Thymus (tissue), 14 donors: ENCODE results near the gene RBP5. TPM values are rescaled to one million over a fixed set of nuclear protein-coding genes. Genes with fewer than 3 reads are reported as not detected.

Experiments
- DNase-seq, 9 donors: peaks; one replicate each; pipeline ENCODE4 v3.0.0-alpha.2; 2013; ENCODE audit warnings: low spot score in 9 of 9, low read depth in 6 of 9, missing footprints in 1 of 9
- H3K27ac ChIP-seq, 2 donors: one replicate each; pipeline ENCODE4 v1.5.1; 2013; ENCODE audit warnings: control low read depth in 1 of 2, low read depth in 1 of 2, low read length in 1 of 2, mild to moderate bottlenecking in 1 of 2, moderate library complexity in 1 of 2
- H3K27me3 ChIP-seq, 2 donors: one replicate each; pipeline ENCODE4 v1.5.1; 2013; ENCODE audit warnings: low read length in 1 of 2; ENCODE audit not compliant: control insufficient read depth in 2 of 2, insufficient read depth in 1 of 2
- H3K36me3 ChIP-seq, 2 donors: one replicate each; pipeline ENCODE4 v1.5.1; 2013; ENCODE audit warnings: low read length in 1 of 2, mild to moderate bottlenecking in 1 of 2, moderate library complexity in 1 of 2; ENCODE audit not compliant: control insufficient read depth in 2 of 2, insufficient read depth in 2 of 2
- H3K4me1 ChIP-seq, 2 donors: one replicate each; pipeline ENCODE4 v1.5.1; 2013; ENCODE audit warnings: low read length in 2 of 2; ENCODE audit not compliant: control insufficient read depth in 2 of 2, insufficient read depth in 2 of 2
- H3K4me3 ChIP-seq, 2 donors: one replicate each; pipeline ENCODE4 v1.5.1; 2013; ENCODE audit warnings: low read length in 2 of 2, control low read depth in 1 of 2, mild to moderate bottlenecking in 1 of 2
- H3K9me3 ChIP-seq, 2 donors: one replicate each; pipeline ENCODE4 v1.5.1; 2013; ENCODE audit warnings: low read length in 1 of 2, mild to moderate bottlenecking in 1 of 2; ENCODE audit not compliant: control insufficient read depth in 2 of 2, insufficient read depth in 1 of 2
- WGBS: extraction: QIAGEN DNeasy Blood & Tissue Kit; methylation state at CpG from one replicate; pipeline ENCODE4 v1.1.7; 2013; 5-methylcytosine and 5-hydroxymethylcytosine counted together
- long read RNA-seq, 10 donors: transcript quantifications; one replicate each; lab custom pipeline, GENCODE V29; 2026
- polyA plus RNA-seq: library from polyadenylated mRNA; stranded (reverse); fragments of 200-250 nt; gene quantifications from one replicate; pipeline ENCODE4 v1.2.3, GENCODE V29; 2013
- total RNA-seq: library from RNA; stranded (reverse); fragments of 120-200 nt; gene quantifications from one replicate; pipeline ENCODE4 v1.2.4, GENCODE V29; 2013
- donor health status: healthy.

The RBP5 gene, protein sequence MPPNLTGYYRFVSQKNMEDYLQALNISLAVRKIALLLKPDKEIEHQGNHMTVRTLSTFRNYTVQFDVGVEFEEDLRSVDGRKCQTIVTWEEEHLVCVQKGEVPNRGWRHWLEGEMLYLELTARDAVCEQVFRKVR
- total RNA-seq = 19.4 TPM
- polyA plus RNA-seq = 12.0 TPM
- long read RNA-seq, donor 1, partial matches to known transcripts = 0 of 1 reads
- long read RNA-seq, donor 1, other reads (novel, unspliced or antisense) = 0 of 1 reads
- long read RNA-seq, donor 2 = 0 reads
- long read RNA-seq, donor 3, transcript RBP5-201 (4 exons, 1,012 nt) = major isoform, 10 of 15 reads
- long read RNA-seq, donor 3, partial matches to known transcripts = 0 of 15 reads
- long read RNA-seq, donor 3, other reads (novel, unspliced or antisense) = 0 of 15 reads
- long read RNA-seq, donor 4, partial matches to known transcripts = 118 of 123 reads
- long read RNA-seq, donor 4, other reads (novel, unspliced or antisense) = 0 of 123 reads
- long read RNA-seq, donor 5, transcript RBP5-202 (3 exons, 564 nt) = minor isoform, 6 of 16 reads
- long read RNA-seq, donor 5, transcript RBP5-201 (4 exons, 1,012 nt) = major isoform, 9 of 16 reads
- long read RNA-seq, donor 5, partial matches to known transcripts = 0 of 16 reads
- long read RNA-seq, donor 5, other reads (novel, unspliced or antisense) = 0 of 16 reads
- long read RNA-seq, donor 6, transcript RBP5-201 (4 exons, 1,012 nt) = major isoform, 14 of 16 reads
- long read RNA-seq, donor 6, partial matches to known transcripts = 0 of 16 reads
- long read RNA-seq, donor 6, other reads (novel, unspliced or antisense) = 0 of 16 reads
- long read RNA-seq, donor 7, transcript RBP5-201 (4 exons, 1,012 nt) = major isoform, 6 of 16 reads
- long read RNA-seq, donor 7, partial matches to known transcripts = 6 of 16 reads
- long read RNA-seq, donor 7, other reads (novel, unspliced or antisense) = 0 of 16 reads
- long read RNA-seq, donor 8, partial matches to known transcripts = 0 of 5 reads
- long read RNA-seq, donor 8, other reads (novel, unspliced or antisense) = 0 of 5 reads
- long read RNA-seq, donor 9, partial matches to known transcripts = 0 of 2 reads
- long read RNA-seq, donor 9, other reads (novel, unspliced or antisense) = 0 of 2 reads
- long read RNA-seq, donor 10, partial matches to known transcripts = 47 of 51 reads
- long read RNA-seq, donor 10, other reads (novel, unspliced or antisense) = 0 of 51 reads

DNA sequence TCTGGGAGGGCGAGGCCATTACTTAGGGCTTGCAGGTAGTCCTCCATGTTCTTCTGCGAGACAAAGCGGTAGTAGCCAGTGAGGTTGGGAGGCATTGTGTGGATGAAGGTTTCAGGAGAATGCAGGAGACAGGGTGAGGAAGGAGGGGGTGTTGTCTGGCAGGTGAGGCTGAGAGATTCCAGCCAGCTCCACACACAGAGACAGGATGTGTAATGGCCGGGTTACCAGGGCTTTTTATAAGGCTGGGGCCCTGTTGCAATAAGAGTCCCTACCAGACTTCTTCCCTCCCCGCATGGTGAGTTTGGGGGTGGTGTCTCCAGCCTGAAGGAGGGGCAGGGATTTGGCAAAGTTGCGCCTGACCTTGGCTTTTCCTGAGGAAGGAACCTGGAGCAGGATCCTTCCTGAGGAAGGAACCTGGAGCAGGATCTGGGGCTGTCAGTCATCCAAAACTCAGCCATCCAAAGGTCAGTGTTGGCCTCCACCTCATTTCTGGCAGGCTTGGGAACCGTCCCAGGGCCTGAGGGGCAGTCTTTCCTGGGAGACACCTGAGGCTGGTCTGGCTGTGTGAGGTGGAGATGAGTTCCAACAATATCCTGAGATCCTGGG is at the start of gene RBP5:
RBP5 (minus strand) TSS at position 209 of the 606 bp plus-strand sequence; CDS start at position 95, 114 bp downstream.
- Histone ChIP-seq H3K27me3 (peaks cover 0 to 12% of the 10 kb centered on the region in 2 donors), H3K9me3 (no peaks in the 10 kb centered on the region), H3K27ac (peak within 1 kb of the TSS; percentile 58 to 68), H3K4me3 (peak within 1 kb of the TSS; percentile 62 to 68), H3K36me3 (peaks cover 3 to 10% of the 10 kb centered on the region in 2 donors), H3K4me1 (peaks cover 12 to 46% of the 10 kb centered on the region in 2 donors)
- DNase-seq = no peak
- WGBS = 87% methylated on average over 7 of the region's 7 CpGs

DNA sequence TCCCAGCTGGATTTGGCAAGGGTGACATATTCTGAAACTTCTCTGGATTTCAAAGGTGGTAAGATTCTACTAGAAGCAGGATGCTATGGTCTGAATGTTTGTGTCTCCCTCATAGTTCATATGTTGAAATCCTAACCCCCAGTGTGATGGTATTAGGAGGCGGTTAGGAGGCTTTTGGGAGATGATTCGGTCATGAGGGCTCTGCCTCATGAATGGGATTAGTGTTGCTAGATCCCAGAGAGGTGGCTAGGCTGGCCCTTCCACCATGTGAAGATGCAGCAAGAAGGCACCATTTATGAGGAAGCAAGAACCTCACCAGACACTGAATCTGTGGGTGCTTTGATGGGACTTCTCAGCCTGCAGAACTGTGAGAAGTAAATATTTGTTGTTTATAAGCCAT is 49.8 kb upstream of the RBP5 start:
- DNase-seq = no peak
- WGBS = 98% methylated on average over 2 of the region's 2 CpGs
- H3K27me3 ChIP-seq = no peaks in the 10 kb centered on the region
- no peak overlapping the region for H3K4me3 ChIP-seq
- H3K4me1 ChIP-seq = no peaks in the 10 kb centered on the region
- H3K9me3 ChIP-seq = no peaks in the 10 kb centered on the region
- H3K36me3 ChIP-seq = no peaks in the 10 kb centered on the region
- no peak overlapping the region for H3K27ac ChIP-seq

DNA sequence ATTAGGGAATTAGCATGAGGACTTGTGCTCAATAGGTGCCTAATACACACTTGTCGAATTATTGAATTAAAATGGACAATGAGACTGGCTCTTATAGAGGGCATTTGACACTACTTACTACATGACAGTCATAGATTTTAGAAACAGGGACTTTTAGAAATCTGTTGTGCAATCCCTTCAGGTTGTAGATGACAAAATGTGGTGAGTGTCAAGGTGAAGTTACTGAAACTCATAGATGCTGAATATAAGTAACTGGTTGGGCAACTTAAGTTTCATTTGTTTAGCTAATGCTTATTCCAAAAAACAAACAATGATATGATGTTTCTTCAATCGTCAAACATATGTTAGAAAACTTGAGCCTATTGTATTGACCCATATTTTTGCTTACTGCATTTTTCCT is 47.9 kb upstream of the RBP5 start:
- H3K9me3 ChIP-seq = peaks cover 1 to 3% of the 10 kb centered on the region in 2 donors
- H3K36me3 ChIP-seq = no peaks in the 10 kb centered on the region

DNA sequence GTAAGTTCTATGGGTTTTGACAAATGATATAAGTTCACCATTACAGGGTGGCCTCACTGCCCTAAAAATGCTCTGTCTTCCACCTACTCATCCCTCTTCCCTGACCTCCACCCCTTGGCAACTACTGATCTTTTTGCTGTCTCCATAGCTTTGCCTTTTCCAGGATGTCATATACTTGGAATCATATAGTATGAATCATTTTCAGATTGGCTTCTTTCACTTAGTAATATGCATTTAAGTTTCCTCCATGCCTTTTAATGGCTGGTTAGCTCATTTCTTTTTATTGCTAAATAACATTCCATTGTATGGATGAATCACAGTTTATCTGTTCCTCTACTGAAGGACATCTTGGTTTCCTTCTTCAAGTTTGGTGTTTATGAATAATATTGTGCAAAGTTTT is 46.8 kb upstream of the RBP5 start:
- no peak overlapping the region for H3K27ac ChIP-seq
- no peak overlapping the region for H3K4me3 ChIP-seq
- H3K27me3 ChIP-seq = no peaks in the 10 kb centered on the region
- no peaks in the 10 kb centered on the region for H3K36me3 ChIP-seq
- H3K9me3 ChIP-seq = peaks cover 1 to 9% of the 10 kb centered on the region in 2 donors
- DNase-seq = no peak
- no peaks in the 10 kb centered on the region for H3K4me1 ChIP-seq

More for the DNA sequence above, 47.9 kb upstream of the RBP5 start:
- 90% methylated on average over 2 of the region's 2 CpGs for WGBS
- Histone ChIP-seq H3K27me3 (no peaks in the 10 kb centered on the region), H3K27ac (no peak overlapping the region), H3K4me1 (no peaks in the 10 kb centered on the region), H3K4me3 (no peak overlapping the region)
- DNase-seq = no peak

DNA sequence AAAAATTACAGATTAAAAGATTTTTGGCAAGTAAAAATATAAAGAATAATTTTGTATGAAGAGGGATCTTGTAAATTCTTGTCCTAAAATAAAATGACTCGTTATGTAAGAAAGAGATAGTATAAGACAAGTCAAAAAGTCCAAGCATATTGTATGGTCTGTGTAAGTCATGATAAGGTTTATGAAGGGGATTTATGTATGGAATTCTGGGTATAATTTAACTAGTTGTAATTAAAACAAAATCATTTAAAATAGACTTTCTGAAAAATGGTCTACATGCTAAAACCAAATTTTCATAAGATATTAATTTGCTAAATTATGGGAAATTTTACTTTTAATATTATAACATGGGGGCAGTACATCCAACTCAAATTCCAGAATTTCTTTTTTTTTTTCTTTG is 43.2 kb upstream of the RBP5 start:
- Histone ChIP-seq H3K4me3 (no peak overlapping the region), H3K27me3 (no peaks in the 10 kb centered on the region), H3K4me1 (no peaks in the 10 kb centered on the region), H3K36me3 (no peaks in the 10 kb centered on the region), H3K27ac (no peak overlapping the region), H3K9me3 (peaks cover 1 to 20% of the 10 kb centered on the region in 2 donors)
- 83% methylated on average over 1 of the region's 1 CpG for WGBS
- DNase-seq = no peak

DNA sequence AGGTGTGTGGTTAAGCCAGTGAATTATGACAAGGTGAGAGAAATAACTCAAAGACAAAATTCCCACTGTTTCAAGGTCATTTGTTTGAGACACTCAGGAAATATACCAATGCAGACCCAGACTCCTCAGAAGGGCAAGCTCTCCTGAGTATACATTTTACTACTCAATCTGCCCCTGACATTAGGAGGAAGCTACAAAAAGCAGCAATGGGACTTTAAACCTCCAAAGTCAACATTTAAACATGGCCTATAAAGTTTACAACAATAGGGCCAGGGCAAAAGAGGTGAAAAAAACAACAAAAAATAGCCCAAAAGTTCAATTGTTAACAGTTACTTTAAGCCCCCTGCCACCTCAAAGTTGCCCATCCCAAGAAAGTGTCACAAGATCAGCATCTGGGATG is 41.3 kb upstream of the RBP5 start:
- Histone ChIP-seq H3K27ac (no peak overlapping the region), H3K27me3 (no peaks in the 10 kb centered on the region), H3K36me3 (no peaks in the 10 kb centered on the region), H3K9me3 (peaks cover 1 to 20% of the 10 kb centered on the region in 2 donors), H3K4me1 (no peaks in the 10 kb centered on the region), H3K4me3 (no peak overlapping the region)
- DNase-seq = no peak

DNA sequence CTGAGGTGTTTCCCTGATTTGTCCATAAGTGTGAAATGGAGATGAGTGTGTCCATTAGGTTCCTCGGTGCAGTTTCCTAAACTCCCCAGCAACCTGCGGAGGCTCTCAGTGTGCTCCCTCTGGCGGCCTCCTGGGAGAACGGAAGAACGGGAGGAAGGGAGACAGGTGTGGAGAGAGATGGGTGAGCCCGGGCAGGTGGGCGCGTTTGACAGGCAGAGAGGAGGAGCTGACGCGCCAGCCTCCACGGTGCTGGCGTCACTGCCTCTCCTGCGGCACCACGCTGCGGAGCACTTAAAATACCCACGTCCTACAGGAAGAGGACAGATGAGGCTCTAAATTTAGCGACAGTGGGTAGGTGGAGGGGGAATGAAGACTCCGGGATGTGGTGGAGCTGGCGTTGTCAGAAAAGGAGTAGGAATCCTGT is 34.0 kb upstream of the RBP5 start:
- Histone ChIP-seq H3K27me3 (peaks cover 0 to 12% of the 10 kb centered on the region in 2 donors), H3K4me1 (peaks cover 0 to 4% of the 10 kb centered on the region in 2 donors), H3K9me3 (peaks cover 0 to 5% of the 10 kb centered on the region in 2 donors), H3K36me3 (no peaks in the 10 kb centered on the region), H3K4me3 (no peak overlapping the region), H3K27ac (no peak overlapping the region)
- DNase-seq = peak in 6 of 9 donors; percentile 14 to 51 (median 26)
- 4% methylated on average over 19 of the region's 19 CpGs for WGBS

DNA sequence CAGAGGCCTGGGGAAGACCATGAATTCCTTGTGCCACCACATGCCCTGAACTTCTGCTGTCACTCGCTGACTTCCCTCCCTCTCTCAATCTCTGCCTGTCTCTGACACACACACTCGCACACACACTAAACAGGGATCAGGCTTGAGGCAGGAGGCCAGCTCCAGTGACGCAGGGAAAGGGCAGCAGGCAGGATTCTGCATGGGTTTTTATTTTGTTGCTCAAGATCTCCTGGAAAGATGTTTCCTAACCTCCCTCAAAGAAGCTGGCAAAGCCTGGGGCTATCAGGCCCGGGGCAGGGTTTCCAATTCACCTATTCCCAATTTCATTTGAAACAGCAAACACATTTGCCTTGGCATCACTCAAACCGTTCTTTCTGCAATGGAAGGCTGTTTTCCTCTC is 33.1 kb upstream of the RBP5 start:
- no peak for DNase-seq
- 95% methylated on average over 5 of the region's 5 CpGs for WGBS

More for the DNA sequence above, 33.1 kb upstream of the RBP5 start:
- peaks cover 0 to 12% of the 10 kb centered on the region in 2 donors for H3K27me3 ChIP-seq
- H3K36me3 ChIP-seq = peaks cover 0 to 2% of the 10 kb centered on the region in 2 donors
- H3K27ac ChIP-seq = no peak overlapping the region
- peaks cover 0 to 5% of the 10 kb centered on the region in 2 donors for H3K9me3 ChIP-seq
- H3K4me1 ChIP-seq = peaks cover 0 to 4% of the 10 kb centered on the region in 2 donors
- H3K4me3 ChIP-seq = no peak overlapping the region
